GM10847 (cell line): ENCODE results near the gene IL36RN.

ENCODE experiments used
- POLR2A ChIP-seq: IDR thresholded peaks from 2 replicates; pipeline ENCODE4 v1.6.1; 2011; ENCODE audit not compliant: insufficient read length; ENCODE audit errors: extremely low read depth

Gene IL36RN

DNA sequence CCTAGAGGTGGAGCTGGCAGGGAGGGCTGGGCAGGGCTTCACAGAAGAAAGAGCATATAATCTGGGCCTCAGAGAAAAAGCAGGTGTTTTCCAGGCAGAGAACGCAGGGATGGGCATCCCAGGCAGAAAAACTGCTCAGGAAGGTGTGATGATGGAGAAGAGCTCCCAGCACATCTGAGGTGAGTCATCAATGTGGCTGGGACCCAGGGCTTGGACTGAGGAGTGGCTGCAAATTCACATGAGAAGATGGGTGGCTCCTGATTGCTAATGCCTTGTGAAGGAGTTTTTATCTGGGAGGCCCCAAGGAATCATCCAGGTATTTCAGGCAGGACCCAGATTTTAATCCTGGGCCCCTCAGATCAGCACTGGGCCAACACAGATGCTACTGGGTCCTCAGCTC is 18.9 kb downstream of the IL36RN start:
- TF ChIP-seq POLR2A = no peak

DNA sequence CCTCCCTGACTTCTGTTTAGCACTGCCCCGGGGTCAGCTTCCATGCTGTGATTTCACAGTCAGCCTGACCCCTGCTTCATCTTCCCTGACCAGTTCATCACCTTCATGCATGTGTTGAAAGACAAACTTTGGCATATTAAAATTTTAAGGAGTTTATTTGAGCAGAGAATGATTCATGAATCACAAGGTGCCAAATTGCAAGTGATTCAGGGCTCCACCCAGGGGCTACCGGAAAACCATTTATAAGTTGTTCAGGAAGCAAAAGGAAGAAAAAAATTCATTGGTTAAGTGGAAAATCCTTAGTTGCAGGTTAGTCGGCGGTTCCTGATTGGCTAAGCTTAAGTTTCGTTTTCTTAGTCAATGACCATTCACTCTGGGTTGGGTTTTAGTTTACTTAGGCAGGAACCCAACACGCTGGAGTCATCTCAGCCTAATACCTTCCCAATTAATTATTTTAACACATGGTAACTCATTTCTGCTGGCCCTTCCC is 19.4 kb downstream of the IL36RN start:
- no peak for TF ChIP-seq POLR2A

DNA sequence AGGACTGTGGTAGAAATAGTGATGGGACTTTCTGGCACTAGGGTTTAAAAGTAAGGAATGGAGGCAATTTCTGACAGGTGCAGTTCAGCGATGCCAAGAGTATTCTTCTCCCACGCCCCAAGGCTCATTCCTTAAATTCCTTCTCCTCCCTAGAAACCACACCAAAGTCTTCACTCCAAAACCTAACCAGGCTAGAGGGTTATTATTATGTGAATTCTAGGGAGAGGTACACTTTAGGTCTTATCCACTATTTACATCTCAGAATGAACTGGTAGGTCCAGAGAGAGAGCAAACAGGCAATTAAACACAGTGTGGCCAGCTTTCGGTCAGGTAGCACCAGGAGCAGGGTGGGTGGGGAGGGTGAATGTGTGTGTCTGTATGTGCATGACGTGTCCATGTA is 20.1 kb downstream of the IL36RN start:
- no peak for TF ChIP-seq POLR2A

DNA sequence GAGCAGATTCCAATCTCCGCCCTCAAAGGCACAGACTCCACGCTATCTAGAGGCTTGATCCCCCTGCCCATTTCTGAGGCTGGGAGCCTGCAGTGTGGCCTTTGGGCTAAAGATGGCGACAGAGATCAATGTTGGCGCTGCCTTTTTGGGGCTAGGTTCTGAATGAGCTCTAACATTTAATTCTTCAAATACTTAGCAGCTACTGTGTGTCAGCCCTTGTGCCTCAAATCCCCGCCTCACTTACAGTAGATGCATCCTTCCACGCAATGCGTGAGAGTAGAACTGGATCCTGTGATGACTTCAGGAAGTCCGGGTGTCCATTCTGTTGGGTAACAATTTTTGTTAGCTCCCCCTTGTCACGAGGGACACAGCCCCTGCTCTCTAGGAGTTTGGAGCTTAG is 21.1 kb downstream of the IL36RN start:
- TF ChIP-seq POLR2A = no peak

DNA sequence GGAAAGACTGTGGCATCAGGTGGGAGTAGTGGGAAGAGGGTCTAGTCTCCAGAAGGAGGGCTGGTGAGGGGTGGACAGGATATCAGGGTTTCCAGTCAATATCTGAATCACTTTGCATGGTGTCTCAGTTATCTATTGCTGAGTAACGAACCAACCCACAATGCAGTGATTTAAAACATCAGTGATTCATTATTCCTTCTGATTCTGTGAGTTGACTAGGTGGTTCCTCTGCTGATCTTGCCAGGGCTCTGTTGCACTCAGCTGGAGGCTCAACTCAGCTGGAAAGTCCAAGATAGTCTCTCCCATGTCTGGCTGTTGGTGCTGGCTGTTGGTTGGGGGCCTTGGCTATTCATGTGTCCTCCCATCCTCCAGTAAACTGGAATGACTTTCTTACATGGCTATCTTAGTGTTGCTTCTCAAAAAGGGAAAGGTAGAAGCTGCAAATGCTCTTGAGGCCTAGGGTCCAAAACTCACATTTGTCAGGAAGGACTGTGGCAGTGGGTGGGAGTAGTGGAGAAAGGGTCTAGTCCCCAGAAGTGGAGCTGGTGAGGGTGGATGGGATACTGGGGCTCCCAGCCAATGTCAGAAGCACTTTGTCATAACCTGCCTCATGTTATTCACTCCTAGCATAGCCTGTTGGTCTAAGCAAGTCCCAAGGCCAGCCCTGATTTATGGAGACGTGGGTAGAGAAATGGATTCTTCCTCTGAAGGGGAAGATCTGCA is 22.7 kb downstream of the IL36RN start:
- no peak for TF ChIP-seq POLR2A

DNA sequence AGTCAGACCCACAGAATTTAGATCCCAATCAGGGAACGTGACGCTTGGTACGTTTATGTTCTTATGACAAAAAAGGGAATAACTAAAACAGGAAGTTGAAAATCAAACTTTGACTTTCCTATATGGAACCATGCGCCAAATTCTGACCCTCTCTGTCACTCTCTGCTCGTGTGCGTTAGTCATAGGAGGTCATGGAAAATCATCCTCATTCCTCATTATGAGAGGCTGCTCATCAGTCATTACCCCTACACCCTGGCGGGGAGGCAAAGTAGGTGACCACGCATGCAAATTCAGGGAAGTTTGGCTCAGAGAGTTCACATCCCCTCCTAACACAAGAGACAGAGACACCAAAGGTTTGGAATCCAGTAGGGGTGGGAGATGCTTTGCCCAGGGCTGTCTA is 24.3 kb downstream of the IL36RN start:
- no peak for TF ChIP-seq POLR2A

DNA sequence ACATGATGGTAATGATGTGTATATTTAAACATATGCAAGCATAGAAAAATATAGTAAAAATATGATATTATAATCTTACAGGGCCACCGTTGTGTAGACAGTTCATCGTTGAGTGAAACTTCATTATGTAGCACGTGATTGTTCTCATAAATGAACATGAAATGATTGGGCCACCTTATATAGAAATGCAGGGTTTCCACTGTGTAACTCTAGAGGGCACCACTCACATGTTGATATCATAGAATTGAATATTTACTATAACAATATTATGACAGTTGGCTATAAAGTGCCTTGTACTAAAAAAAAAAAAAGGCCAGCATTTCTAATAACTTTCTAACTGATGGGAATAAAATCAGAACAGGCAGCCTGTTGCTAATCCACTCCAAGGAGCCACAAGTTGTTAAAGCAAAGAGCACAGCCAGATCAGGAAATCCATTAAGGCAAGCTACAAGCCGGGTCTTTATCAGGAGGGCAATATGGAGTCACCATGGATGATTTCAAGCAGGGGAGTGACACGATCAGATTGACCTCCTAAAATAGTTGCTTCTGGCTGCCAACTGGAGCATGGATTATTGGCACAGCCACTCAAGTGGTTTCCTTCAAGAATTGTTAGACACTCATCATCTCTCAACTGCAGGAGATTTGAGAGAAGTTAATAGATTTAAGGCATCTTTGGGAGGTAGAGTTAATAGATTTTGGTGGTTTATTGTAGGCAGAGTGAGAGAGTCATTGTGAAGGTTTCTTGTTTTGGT is 25.4 kb downstream of the IL36RN start:
- no peak for TF ChIP-seq POLR2A

DNA sequence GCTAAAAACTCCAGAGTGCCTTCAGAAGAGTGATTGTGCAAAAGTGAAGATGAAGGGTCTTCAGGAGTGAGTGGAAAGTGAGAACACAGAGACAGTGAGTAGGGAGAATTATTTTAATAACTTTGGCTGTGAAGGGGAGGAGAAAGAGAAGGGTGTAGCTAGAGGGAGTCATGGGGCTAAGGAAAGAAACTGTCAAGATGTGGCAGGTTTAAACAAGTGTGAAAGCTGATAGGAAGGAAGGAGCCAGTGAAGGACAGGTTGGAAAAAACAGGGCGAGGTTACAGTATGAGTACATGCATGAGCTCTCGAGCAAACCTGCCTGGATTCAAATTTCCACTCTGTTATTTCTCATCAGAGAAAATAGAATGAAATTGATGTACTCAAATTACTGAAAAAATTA is 26.5 kb downstream of the IL36RN start:
- TF ChIP-seq POLR2A = no peak

DNA sequence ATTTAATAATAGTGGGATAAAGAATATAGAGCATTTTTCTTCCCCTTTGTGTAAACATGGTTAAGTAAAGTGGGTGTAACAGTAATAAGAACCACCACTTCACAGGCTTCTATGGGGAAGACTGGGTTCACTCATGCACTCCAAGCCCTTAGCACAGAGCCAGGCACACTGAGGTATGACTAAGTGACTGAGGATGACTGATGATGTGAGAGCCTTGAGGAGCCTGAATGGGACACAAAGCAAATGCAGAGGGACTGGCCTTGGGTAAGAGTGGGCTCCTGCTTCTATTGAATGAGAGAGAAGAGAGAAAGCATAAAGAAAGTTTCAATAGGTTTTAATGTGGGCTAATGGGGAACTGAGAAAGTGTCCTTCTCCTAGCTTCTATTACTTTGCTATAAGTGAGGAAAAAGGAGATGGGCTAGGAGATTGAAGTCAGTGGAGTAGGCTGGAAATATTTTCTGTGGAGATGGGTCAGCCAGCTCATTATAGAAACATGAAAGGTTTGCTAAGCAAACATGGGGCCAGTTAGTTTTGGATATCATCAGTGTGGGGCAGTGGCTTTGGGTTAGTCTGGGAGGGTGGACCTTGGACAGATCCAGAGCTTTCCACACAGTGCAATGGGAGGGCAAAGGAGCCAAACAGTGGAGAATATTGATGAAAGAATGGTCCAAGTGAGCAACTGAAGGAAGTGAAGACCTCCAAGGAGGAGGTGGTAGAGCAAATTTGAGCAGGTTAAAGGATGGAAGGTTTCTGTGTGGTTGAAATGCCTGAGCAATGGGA is 29.4 kb downstream of the IL36RN start:
- TF ChIP-seq POLR2A = no peak

DNA sequence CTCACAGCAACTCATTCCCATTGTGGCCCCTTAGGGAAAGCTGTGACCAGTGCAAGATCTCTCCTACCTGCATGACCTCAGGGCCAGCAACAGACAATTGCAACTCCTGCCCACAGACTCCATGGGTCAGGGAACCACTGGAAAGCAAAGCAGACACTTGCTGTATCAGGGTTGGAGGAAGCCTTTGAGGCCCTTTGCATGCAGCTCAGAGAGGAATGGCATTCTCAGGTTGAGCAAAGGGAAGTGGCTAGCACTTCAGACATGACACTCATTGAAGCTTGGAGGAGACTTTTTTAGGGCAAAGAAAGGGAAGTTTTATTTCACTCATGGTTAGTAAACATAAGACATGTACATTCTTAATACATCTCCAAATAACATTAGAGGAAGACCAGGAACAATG is 30.9 kb downstream of the IL36RN start:
- no peak for TF ChIP-seq POLR2A

DNA sequence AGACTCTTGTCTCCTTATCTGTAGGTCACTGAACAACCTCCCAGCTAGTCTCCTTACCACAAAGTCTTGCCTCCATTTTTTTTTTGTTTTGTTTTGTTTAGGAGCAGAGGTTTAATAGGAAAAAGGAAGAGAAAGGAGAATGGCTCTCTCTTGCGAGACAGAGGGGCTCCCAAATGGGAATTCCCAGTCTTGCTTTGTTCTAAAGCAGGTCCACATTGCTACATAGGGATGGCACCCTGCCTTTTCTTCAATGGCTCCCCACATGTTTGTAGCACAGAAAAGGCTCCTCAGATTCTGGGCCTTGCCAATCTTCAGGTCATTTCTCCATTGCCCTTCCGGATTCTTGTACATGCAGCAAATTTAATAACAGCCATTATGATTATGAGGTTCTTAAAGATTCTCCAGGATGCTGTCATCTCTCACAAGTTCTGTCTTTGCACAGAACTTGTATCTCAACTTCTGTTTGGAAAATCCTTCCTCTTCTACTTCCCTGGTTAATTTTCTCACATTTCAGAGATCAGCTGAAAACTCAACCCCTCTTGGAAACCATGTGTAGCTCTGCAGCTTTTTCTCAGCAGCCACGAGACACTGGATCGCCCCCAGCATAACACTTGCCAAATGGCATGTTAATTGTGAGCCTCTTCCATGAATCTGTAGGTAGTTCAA is 32.4 kb downstream of the IL36RN start:
- no peak for TF ChIP-seq POLR2A

DNA sequence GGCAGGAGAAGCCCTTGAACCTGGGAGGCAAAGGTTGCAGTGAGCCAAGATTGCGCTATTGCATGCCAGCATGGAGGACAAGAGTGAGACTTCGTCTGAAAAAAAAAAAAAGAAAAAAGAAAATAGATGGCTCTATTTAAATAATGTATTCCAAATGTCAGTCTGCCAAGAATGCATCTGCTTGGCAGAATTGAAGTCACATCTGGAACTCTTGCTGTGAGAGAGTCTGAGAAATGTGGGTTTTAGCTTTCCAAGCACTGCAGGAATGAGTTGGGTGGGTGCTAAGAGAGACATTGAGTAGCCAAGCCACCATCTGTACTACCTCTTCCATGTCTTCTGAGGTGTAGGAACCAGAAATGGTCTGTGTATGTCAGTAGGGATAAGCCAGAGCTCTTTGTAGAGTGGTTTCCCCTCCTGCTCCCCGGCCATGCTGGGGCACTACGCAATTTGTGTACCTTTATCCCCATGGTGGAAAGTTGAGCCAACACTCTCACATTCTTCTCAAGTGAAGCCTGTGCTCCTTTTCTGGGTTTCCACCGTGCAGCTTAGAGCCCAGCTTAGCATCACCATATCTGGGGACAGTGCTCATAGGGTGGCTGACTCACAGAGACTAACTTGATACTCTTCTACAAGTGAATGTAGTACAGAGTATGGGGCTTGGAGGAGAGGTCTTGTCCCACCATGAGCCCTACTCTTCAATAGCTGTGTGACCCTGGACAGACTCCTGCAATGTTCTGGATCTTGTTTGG is 34.0 kb downstream of the IL36RN start:
- no peak for TF ChIP-seq POLR2A

DNA sequence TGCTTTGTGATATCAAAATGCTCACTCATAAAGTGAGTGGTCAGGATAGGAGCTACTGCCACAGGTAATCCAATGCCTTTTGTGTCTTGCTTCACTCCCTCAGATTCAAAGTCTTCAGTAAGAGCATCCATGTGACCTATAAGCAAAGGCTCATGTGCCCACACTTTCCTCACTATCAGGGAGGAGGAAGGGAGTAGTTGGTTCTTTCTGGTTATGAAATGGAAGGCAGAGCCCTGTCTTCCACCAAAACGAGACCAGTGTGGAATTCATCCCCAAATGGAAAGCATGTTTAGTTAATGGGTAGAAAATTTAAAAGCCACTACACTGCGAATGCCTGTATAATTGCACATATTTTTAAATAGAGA is 34.6 kb downstream of the IL36RN start:
- TF ChIP-seq POLR2A = no peak

DNA sequence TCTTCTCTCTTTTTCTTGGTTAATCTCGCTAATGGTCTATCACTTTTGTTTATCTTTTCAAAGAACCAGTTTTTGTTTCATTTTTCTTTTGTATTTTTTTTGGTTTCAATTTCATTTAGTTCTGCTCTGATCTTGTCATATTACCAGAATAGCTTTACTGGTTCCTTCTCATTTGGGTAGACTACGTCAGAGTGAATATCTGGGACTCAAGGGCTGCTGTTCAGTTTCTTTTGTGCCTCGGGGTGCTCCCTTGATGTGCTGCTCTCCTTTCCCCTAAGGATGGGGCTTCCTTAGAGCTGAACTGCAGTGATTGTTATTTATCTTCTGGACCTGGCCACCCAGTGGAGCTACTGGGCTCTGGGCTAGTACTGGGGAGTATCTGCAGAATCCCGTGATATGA is 39.0 kb downstream of the IL36RN start:
- TF ChIP-seq POLR2A = no peak

DNA sequence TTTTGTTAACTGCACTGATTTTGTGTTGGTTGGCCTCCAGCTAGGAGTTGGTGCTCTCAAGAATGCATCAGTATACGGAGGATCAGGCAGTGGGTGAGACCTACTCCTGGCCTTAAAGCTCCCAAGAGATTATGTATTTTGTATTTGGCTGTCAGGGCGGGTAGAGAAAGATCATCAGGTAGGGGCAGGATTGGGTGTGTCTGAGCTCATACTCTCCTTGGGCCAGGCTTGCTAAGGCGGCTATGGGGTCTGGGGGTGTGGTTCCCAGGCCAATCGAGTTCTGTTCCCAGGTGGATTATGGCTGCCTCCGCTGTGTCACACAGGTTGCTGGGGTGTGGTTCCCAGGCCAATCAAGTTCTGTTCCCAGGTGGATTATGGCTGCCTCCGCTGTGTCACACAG is 39.5 kb downstream of the IL36RN start:
- no peak for TF ChIP-seq POLR2A
